Parathyroid adenoma (tissue), 2 donors: ENCODE data around the gene SARDH.
"Not testable (repeated sequence)": the region's sequence is repeated elsewhere in the genome, so short reads cannot be mapped to it uniquely, and the experiment has no call there.

Experiments
- H2AFZ ChIP-seq: fragments of 300-600 bp; sonication (generic); one replicate; pipeline ENCODE4 v1.7.0; 2017; ENCODE audit warnings: antibody characterized with exemption, mild to moderate bottlenecking
- H3K27ac ChIP-seq: fragments of 300-600 bp; sonication (generic); one replicate; pipeline ENCODE4 v1.7.0; 2017
- H3K27me3 ChIP-seq: fragments of 300-600 bp; sonication (generic); one replicate; pipeline ENCODE4 v1.7.0; 2017; ENCODE audit warnings: low read length; ENCODE audit not compliant: control insufficient read depth, insufficient read depth
- H3K36me3 ChIP-seq: fragments of 300-600 bp; sonication (generic); one replicate; pipeline ENCODE4 v1.7.0; 2017; ENCODE audit warnings: low read length; ENCODE audit not compliant: control insufficient read depth, insufficient read depth
- H3K4me1 ChIP-seq: fragments of 300-600 bp; sonication (generic); one replicate; pipeline ENCODE4 v1.7.0; 2017; ENCODE audit warnings: control low read depth
- H3K4me2 ChIP-seq: fragments of 300-600 bp; sonication (generic); one replicate; pipeline ENCODE4 v1.7.0; 2017; ENCODE audit warnings: low read length
- H3K4me3 ChIP-seq: fragments of 300-600 bp; sonication (generic); one replicate; pipeline ENCODE4 v1.7.0; 2017; ENCODE audit warnings: low read depth, low read length
- H3K79me2 ChIP-seq: fragments of 300-600 bp; sonication (generic); one replicate; pipeline ENCODE4 v1.7.0; 2017; ENCODE audit warnings: control low read depth
- H3K9ac ChIP-seq: fragments of 300-600 bp; sonication (generic); one replicate; pipeline ENCODE4 v1.7.0; 2017; ENCODE audit warnings: mild to moderate bottlenecking
- H3K9me3 ChIP-seq: fragments of 300-600 bp; sonication (generic); one replicate; pipeline ENCODE4 v1.7.0; 2017; ENCODE audit warnings: low read length; ENCODE audit not compliant: control insufficient read depth
- CTCF ChIP-seq: fragments of 300-600 bp; sonication (generic); IDR thresholded peaks from one replicate; pipeline ENCODE4 v1.7.0; 2017; ENCODE audit warnings: antibody characterized with exemption, mild to moderate bottlenecking
- donor health status: primary hyperparathyroidism.

The SARDH gene

GRCh38 chr9:133679056-133679455 is 59.1 kb downstream of the SARDH start:
- H3K4me3 ChIP-seq = no peak overlapping the region
- H3K27ac ChIP-seq = no peak overlapping the region
- no peak overlapping the region for H3K9ac ChIP-seq

GRCh38 chr9:133677126-133678010 is 60.8 kb downstream of the SARDH start:
- Histone ChIP-seq H2AFZ (no peak overlapping the region), H3K4me1 (no peaks in the 10 kb centered on the region), H3K9ac (no peak overlapping the region), H3K36me3 (no peaks in the 10 kb centered on the region), H3K27me3 (no peaks in the 10 kb centered on the region), H3K27ac (no peak overlapping the region), H3K79me2 (no peaks in the 10 kb centered on the region), H3K4me2 (no peak overlapping the region), H3K4me3 (no peak overlapping the region), H3K9me3 (no peaks in the 10 kb centered on the region)
- TF ChIP-seq CTCF = no peak

More at GRCh38 chr9:133679056-133679455, 59.1 kb downstream of the SARDH start:
- H3K9me3 ChIP-seq = no peaks in the 10 kb centered on the region
- H3K4me1 ChIP-seq = no peaks in the 10 kb centered on the region
- H3K27me3 ChIP-seq = no peaks in the 10 kb centered on the region
- H3K36me3 ChIP-seq = no peaks in the 10 kb centered on the region
- no peak for TF ChIP-seq CTCF
- H3K4me2 ChIP-seq = no peak overlapping the region
- no peak overlapping the region for H2AFZ ChIP-seq
- no peaks in the 10 kb centered on the region for H3K79me2 ChIP-seq

- Histone ChIP-seq H3K79me2 (no peaks in the 10 kb centered on the region), H3K27me3 (no peaks in the 10 kb centered on the region), H3K9me3 (no peaks in the 10 kb centered on the region), H2AFZ (no peak overlapping the region), H3K4me3 (no peak overlapping the region), H3K4me2 (no peak overlapping the region), H3K9ac (no peak overlapping the region), H3K36me3 (no peaks in the 10 kb centered on the region), H3K27ac (no peak overlapping the region), H3K4me1 (no peaks in the 10 kb centered on the region)
- no peak for TF ChIP-seq CTCF
These were observed 61.7 kb downstream of the SARDH start for GRCh38 chr9:133676450-133676849.

- H3K27me3 ChIP-seq, H3K4me1 ChIP-seq, H2AFZ ChIP-seq, H3K36me3 ChIP-seq, H3K9me3 ChIP-seq, H3K79me2 ChIP-seq, H3K4me3 ChIP-seq, H3K9ac ChIP-seq, H3K4me2 ChIP-seq, H3K27ac ChIP-seq: not testable (repeated sequence)
These were observed 62.4 kb downstream of the SARDH start for GRCh38 chr9:133675796-133676195.

- Histone ChIP-seq H3K4me1 (no peaks in the 10 kb centered on the region), H3K27ac (no peak overlapping the region), H3K4me3 (no peak overlapping the region), H2AFZ (no peak overlapping the region), H3K9me3 (no peaks in the 10 kb centered on the region), H3K4me2 (no peak overlapping the region), H3K9ac (no peak overlapping the region), H3K27me3 (no peaks in the 10 kb centered on the region), H3K79me2 (no peaks in the 10 kb centered on the region), H3K36me3 (no peaks in the 10 kb centered on the region)
- TF ChIP-seq CTCF = no peak
These were observed 64.1 kb downstream of the SARDH start for GRCh38 chr9:133674091-133674490.
